H9 (cell line): ENCODE measurements around the gene CABLES2. TPM values are rescaled to one million over a fixed set of nuclear protein-coding genes. Genes with fewer than 3 reads are reported as not detected.

Source experiments
- DNase-seq: peaks from one replicate; pipeline ENCODE4 v3.0.0-alpha.2; 2017
- H2AFZ ChIP-seq: one replicate; pipeline ENCODE4 v1.6.1; 2013; ENCODE audit warnings: mild to moderate bottlenecking, low read length, control low read depth, moderate library complexity
- H2AK5ac ChIP-seq: 2 replicates; pipeline ENCODE4 v1.6.1; 2013; ENCODE audit warnings: low read length, control low read depth, mixed read lengths; ENCODE audit not compliant: insufficient read length
- H2BK120ac ChIP-seq: one replicate; pipeline ENCODE4 v1.6.1; 2013; ENCODE audit warnings: low read depth, mild to moderate bottlenecking, low read length, control low read depth, inconsistent platforms; ENCODE audit not compliant: poor library complexity, severe bottlenecking
- H2BK12ac ChIP-seq: 2 replicates; pipeline ENCODE4 v1.6.1; 2013; ENCODE audit warnings: low read length, control low read depth, mixed read lengths, low read depth; ENCODE audit not compliant: insufficient read length
- H2BK15ac ChIP-seq: 2 replicates; pipeline ENCODE4 v1.6.1; 2013; ENCODE audit warnings: low read depth, low read length, control low read depth
- H2BK20ac ChIP-seq: one replicate; pipeline ENCODE4 v1.6.1; 2013; ENCODE audit warnings: low read depth, mild to moderate bottlenecking, low read length, control low read depth, inconsistent platforms; ENCODE audit not compliant: poor library complexity, severe bottlenecking
- H2BK5ac ChIP-seq: 2 replicates; pipeline ENCODE4 v1.6.1; 2013; ENCODE audit warnings: low read length, control low read depth, mixed read lengths; ENCODE audit not compliant: insufficient read length
- H3K14ac ChIP-seq: 2 replicates; pipeline ENCODE4 v1.6.1; 2013; ENCODE audit warnings: low read length, control low read depth; ENCODE audit not compliant: insufficient read depth
- H3K18ac ChIP-seq: 2 replicates; pipeline ENCODE4 v1.6.1; 2013; ENCODE audit warnings: low read depth, mild to moderate bottlenecking, mixed read lengths, low read length, control low read depth; ENCODE audit not compliant: insufficient read length
- H3K23ac ChIP-seq: 2 replicates; pipeline ENCODE4 v1.6.1; 2013; ENCODE audit warnings: low read length, control low read depth, mixed read lengths, low read depth; ENCODE audit not compliant: insufficient read length
- H3K23me2 ChIP-seq: 2 replicates; pipeline ENCODE4 v1.6.1; 2013; ENCODE audit warnings: low read depth, mild to moderate bottlenecking, mixed read lengths, low read length, control low read depth; ENCODE audit not compliant: insufficient read length, poor library complexity, severe bottlenecking
- H3K27ac ChIP-seq: 2 replicates; pipeline ENCODE4 v1.5.1; 2013; ENCODE audit warnings: low read length, control low read depth, mixed read lengths, low read depth; ENCODE audit not compliant: insufficient read length
- H3K27me3 ChIP-seq: 2 replicates; pipeline ENCODE4 v1.6.1; 2013; ENCODE audit warnings: low read length, control low read depth, inconsistent platforms; ENCODE audit not compliant: insufficient read depth
- H3K4ac ChIP-seq: 2 replicates; pipeline ENCODE4 v1.6.1; 2013; ENCODE audit warnings: low read depth, mild to moderate bottlenecking, control low read depth, inconsistent platforms, low read length, moderate library complexity
- H3K4me1 ChIP-seq: 2 replicates; pipeline ENCODE4 v1.6.1; 2013; ENCODE audit warnings: low read length, control low read depth, inconsistent platforms; ENCODE audit not compliant: insufficient read depth
- H3K4me2 ChIP-seq: 2 replicates; pipeline ENCODE4 v1.6.1; 2013; ENCODE audit warnings: low read length, control low read depth, mixed read lengths; ENCODE audit not compliant: insufficient read length, insufficient read depth
- H3K56ac ChIP-seq: 2 replicates; pipeline ENCODE4 v1.6.1; 2013; ENCODE audit warnings: low read depth, mild to moderate bottlenecking, mixed read lengths, low read length, control low read depth; ENCODE audit not compliant: insufficient read length
- H3K79me1 ChIP-seq: 2 replicates; pipeline ENCODE4 v1.6.1; 2013; ENCODE audit warnings: low read depth, mild to moderate bottlenecking, moderate library complexity, low read length, control low read depth, inconsistent platforms; ENCODE audit not compliant: insufficient read depth, poor library complexity, severe bottlenecking
- H3K79me2 ChIP-seq: 2 replicates; pipeline ENCODE4 v1.6.1; 2013; ENCODE audit warnings: low read length, control low read depth, inconsistent platforms; ENCODE audit not compliant: insufficient read depth
- H3K9ac ChIP-seq: 2 replicates; pipeline ENCODE4 v1.6.1; 2013; ENCODE audit warnings: low read length, control low read depth, mixed read lengths; ENCODE audit not compliant: insufficient read length; ENCODE audit errors: extremely low read depth
- H3K9me3 ChIP-seq: one replicate; pipeline ENCODE4 v1.6.1; 2013; ENCODE audit warnings: low read depth, low read length, inconsistent platforms; ENCODE audit not compliant: control insufficient read depth
- H3T11ph ChIP-seq: one replicate; pipeline ENCODE4 v1.6.1; 2013; ENCODE audit warnings: mild to moderate bottlenecking, low read length, control low read depth, inconsistent platforms
- H4K20me1 ChIP-seq: one replicate; pipeline ENCODE4 v1.6.1; 2013; ENCODE audit not compliant: control insufficient read depth, insufficient read length, insufficient read depth
- H4K5ac ChIP-seq: 2 replicates; pipeline ENCODE4 v1.6.1; 2013; ENCODE audit warnings: low read depth, mild to moderate bottlenecking, mixed read lengths, low read length, control low read depth; ENCODE audit not compliant: insufficient read length
- H4K8ac ChIP-seq: replicated peaks from 2 replicates; pipeline ENCODE4 v1.6.1; 2013; ENCODE audit warnings: low read length, control low read depth, mixed read lengths, low read depth; ENCODE audit not compliant: insufficient read length
- H4K91ac ChIP-seq: 2 replicates; pipeline ENCODE4 v1.6.1; 2013; ENCODE audit warnings: low read depth, mild to moderate bottlenecking, moderate library complexity, mixed read lengths, low read length, control low read depth; ENCODE audit not compliant: insufficient read length
- H3K27ac Mint-ChIP-seq, 3 experiments: 2 replicates in 2 of 3; 3 replicates in 1 of 3; pipeline ENCODE4 v1.8.0; 2020 to 2021; ENCODE audit warnings: mixed read lengths in 3 of 3, mild to moderate bottlenecking in 1 of 3, moderate library complexity in 1 of 3
- H3K27me3 Mint-ChIP-seq: 2 replicates; pipeline ENCODE4 v1.8.0; 2021; ENCODE audit warnings: low read depth, mild to moderate bottlenecking, moderate library complexity, mixed read lengths
- H3K36me3 Mint-ChIP-seq, 3 experiments: 2 replicates in 2 of 3; 3 replicates in 1 of 3; pipeline ENCODE4 v1.8.0; 2020 to 2021; ENCODE audit warnings: low read depth in 3 of 3, mixed read lengths in 3 of 3; ENCODE audit not compliant: insufficient read depth in 1 of 3
- H3K4me1 Mint-ChIP-seq, 2 experiments: 2 replicates each; pipeline ENCODE4 v1.8.0; 2020; ENCODE audit warnings: mixed read lengths in 2 of 2
- H3K4me3 Mint-ChIP-seq, 2 experiments: 2 replicates in 1 of 2; 3 replicates in 1 of 2; pipeline ENCODE4 v1.8.0; 2020 to 2021; ENCODE audit warnings: mild to moderate bottlenecking in 2 of 2, mixed read lengths in 2 of 2, moderate library complexity in 1 of 2
- H3K9me3 Mint-ChIP-seq, 2 experiments: 2 replicates in 1 of 2; 3 replicates in 1 of 2; pipeline ENCODE4 v1.8.0; 2020; ENCODE audit warnings: mild to moderate bottlenecking in 2 of 2, mixed read lengths in 2 of 2, moderate library complexity in 1 of 2
- WGBS: extraction: QIAGEN DNeasy Blood & Tissue Kit; methylation state at CpG from one replicate; pipeline ENCODE4 v1.1.7; 2013; ENCODE audit warnings: missing lambda C conversion rate, low lambda C conversion rate, mixed read lengths; ENCODE audit not compliant: insufficient read length; ENCODE audit errors: extremely low coverage; 5-methylcytosine and 5-hydroxymethylcytosine counted together
- total RNA-seq: library from RNA; stranded (reverse); gene quantifications from 2 replicates; pipeline ENCODE4 v1.2.1, GENCODE V29; 2021
- TF ChIP-seq, protein P1 (sequence below): fragments of 200-600 bp; sonication (generic); conservative IDR thresholded peaks from 3 replicates; pipeline ENCODE4 v1.8.0; 2021; ENCODE audit warnings: antibody characterized with exemption, mild to moderate bottlenecking

Gene CABLES2
- total RNA-seq, 1 experiment from 2014 or later, result 10.8 TPM

DNA sequence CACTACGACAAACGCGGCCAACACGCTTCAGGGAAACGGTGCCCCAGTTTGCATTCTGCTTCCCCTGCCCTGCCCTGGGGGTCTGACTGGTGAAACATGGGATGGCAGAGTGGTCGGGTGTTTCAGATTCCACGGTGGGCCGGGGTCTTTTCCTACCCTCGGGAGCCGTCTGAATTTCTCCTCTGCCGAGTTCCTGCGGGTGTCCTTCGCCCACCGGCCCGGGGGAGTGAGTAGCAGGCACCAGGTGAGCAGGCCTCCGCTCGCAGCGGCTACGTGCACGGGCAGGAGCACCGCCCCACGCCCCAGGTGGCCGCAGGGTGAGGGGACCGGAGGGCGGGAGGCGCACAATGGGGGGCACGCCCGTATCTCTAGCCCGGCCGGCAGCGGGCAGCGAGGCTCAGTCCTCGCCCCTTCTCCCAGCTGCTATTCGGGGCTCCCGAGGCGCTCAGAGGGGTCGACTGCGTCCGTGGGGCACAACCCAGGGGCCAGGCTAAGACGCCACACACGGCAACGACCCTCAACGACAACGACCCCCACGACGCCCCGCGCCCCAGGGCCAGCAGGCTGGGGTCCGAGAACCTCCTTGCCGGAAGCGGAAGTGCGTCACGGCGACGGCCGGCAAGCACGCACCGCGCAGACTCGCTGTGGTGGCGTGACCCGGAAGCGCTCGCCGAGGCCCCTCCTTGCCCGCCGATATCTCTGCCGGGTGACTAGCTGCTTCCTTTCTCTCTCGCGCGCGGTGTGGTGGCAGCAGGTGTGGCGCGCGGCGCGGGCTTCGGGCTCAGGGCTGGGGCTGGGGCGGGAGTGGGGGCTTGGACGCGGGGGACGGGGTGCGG is 20.5 kb downstream of the CABLES2 start, which contains the start of gene RPS21:
RPS21 (plus strand) TSS at position 721 of the 836 bp plus-strand sequence. CDS start 236 bp downstream, outside the sequence.
- no peak within 1 kb of the TSS for H2BK12ac ChIP-seq
- peaks cover 2% of the 10 kb centered on the region; the same call in 1 of the 2 replicates for H3K27me3 Mint-ChIP-seq
- H3K4me1 Mint-ChIP-seq, result peaks cover 25 to 36% of the 10 kb centered on the region in 2 experiments
- no peak within 1 kb of the TSS for H4K8ac ChIP-seq
- no peak within 1 kb of the TSS for H2BK20ac ChIP-seq
- H4K5ac ChIP-seq, result no peak within 1 kb of the TSS
- H2BK15ac ChIP-seq, result no peak within 1 kb of the TSS
- peak within 1 kb of the TSS; percentile 89 to 97 for H3K4me3 Mint-ChIP-seq
- no peak within 1 kb of the TSS for H2BK5ac ChIP-seq
- H3K9me3 ChIP-seq, result no peaks in the 10 kb centered on the region
- no CpG with 5 or more reads among the region's 83 CpGs for WGBS
- no peak within 1 kb of the TSS for H3T11ph ChIP-seq
- H3K27ac Mint-ChIP-seq, result peak within 1 kb of the TSS; percentile 92 to 96 (median 94); a peak in 6 of 7 replicates
- no peaks in the 10 kb centered on the region for H3K4me1 ChIP-seq
- no peak within 1 kb of the TSS for H3K27ac ChIP-seq
- no peaks in the 10 kb centered on the region for H3K27me3 ChIP-seq
- no peak within 1 kb of the TSS for H3K4ac ChIP-seq
- TF ChIP-seq, protein P1, sequence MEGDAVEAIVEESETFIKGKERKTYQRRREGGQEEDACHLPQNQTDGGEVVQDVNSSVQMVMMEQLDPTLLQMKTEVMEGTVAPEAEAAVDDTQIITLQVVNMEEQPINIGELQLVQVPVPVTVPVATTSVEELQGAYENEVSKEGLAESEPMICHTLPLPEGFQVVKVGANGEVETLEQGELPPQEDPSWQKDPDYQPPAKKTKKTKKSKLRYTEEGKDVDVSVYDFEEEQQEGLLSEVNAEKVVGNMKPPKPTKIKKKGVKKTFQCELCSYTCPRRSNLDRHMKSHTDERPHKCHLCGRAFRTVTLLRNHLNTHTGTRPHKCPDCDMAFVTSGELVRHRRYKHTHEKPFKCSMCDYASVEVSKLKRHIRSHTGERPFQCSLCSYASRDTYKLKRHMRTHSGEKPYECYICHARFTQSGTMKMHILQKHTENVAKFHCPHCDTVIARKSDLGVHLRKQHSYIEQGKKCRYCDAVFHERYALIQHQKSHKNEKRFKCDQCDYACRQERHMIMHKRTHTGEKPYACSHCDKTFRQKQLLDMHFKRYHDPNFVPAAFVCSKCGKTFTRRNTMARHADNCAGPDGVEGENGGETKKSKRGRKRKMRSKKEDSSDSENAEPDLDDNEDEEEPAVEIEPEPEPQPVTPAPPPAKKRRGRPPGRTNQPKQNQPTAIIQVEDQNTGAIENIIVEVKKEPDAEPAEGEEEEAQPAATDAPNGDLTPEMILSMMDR, result no peak
- peaks cover 10% of the 10 kb centered on the region; the same call in 1 of the 2 replicates for H3K79me2 ChIP-seq
- no peak within 1 kb of the TSS for H2BK120ac ChIP-seq
- no peak within 1 kb of the TSS for H3K23ac ChIP-seq
- DNase-seq, result peak; percentile 94
- no peaks in the 10 kb centered on the region for H4K20me1 ChIP-seq
- peaks cover 14% of the 10 kb centered on the region for H3K23me2 ChIP-seq
- H3K9me3 Mint-ChIP-seq, result peaks cover 4 to 6% of the 10 kb centered on the region in 2 experiments; a peak in 4 of 5 replicates
- H2AFZ ChIP-seq, result no peak within 1 kb of the TSS
- no peak within 1 kb of the TSS for H4K91ac ChIP-seq
- H3K18ac ChIP-seq, result peak within 1 kb of the TSS; percentile 52
- peak within 1 kb of the TSS; percentile 74 for H3K14ac ChIP-seq
- H3K56ac ChIP-seq, result no peak within 1 kb of the TSS
- peaks cover 8% of the 10 kb centered on the region for H3K79me1 ChIP-seq
- H3K36me3 Mint-ChIP-seq, result peaks cover 33 to 51% (median 44%) of the 10 kb centered on the region in 3 experiments
- peak within 1 kb of the TSS; percentile 89 for H3K4me2 ChIP-seq
- H3K9ac ChIP-seq, result peak within 1 kb of the TSS; percentile 94
- no peak within 1 kb of the TSS for H2AK5ac ChIP-seq
